Measurements from ENCODE around the gene MSH6.

GRCh38 chr2:47778698-47779425, 4.1 kb upstream of the MSH6 start:
- no peak for TF ChIP-seq CTCF (optimal IDR thresholded peaks at IDR 0.05 in 1 of 3, IDR thresholded peaks at IDR 0.05 in 1 of 3, conservative IDR thresholded peaks at IDR 0.05 in 1 of 3; ENCODE audit: extremely low read depth in 1 of 3, insufficient read depth in 2 of 3, low read length in 3 of 3)
- no peak for TF ChIP-seq EZH2 (IDR thresholded peaks at IDR 0.05; ENCODE audit: low read length)
